ENCODE results near the gene EIF4ENIF1. TPM values are rescaled to one million over a fixed set of nuclear protein-coding genes. Genes with fewer than 3 reads are reported as not detected.

Gene EIF4ENIF1
- 13.4 and 15.6 TPM in 2 replicates for total RNA-seq

GRCh38 chr22:31489632-31490495 is at the start of gene EIF4ENIF1:
Gene EIF4ENIF1, minus strand, starts transcription at chr22:31489842. Its CDS starts 1,124 bp downstream, at chr22:31488718.
- H3K4me1 ChIP-seq (ENCODE audit: insufficient read depth, low read length): peaks cover 16% of the 10 kb centered on the region
- peak within 1 kb of the TSS; percentile 86 for H2AFZ ChIP-seq (ENCODE audit: low read length)
- H3K4me3 ChIP-seq (ENCODE audit: insufficient read depth, low read length): peak within 1 kb of the TSS; percentile 92
- H3K9me3 ChIP-seq (ENCODE audit: low read depth, low read length): no peaks in the 10 kb centered on the region
- no peaks in the 10 kb centered on the region for H3K27me3 ChIP-seq (ENCODE audit: insufficient read depth, low read length)
- H3K4me2 ChIP-seq (ENCODE audit: insufficient read depth, low read length): peak within 1 kb of the TSS; percentile 95
- H4K20me1 ChIP-seq (ENCODE audit: insufficient read depth, low read length): no peaks in the 10 kb centered on the region
- peak within 1 kb of the TSS; percentile 89 for H3K27ac ChIP-seq (ENCODE audit: low read depth, low read length)
- TF ChIP-seq CTCF (IDR thresholded peaks at IDR 0.05; ENCODE audit: extremely low read depth, low read depth, low read length): no peak
- H3K36me3 ChIP-seq (ENCODE audit: insufficient read depth, low read length): peaks cover 11% of the 10 kb centered on the region
- peak; percentile 99 for DNase-seq (ENCODE audit: insufficient read length, low spot score, missing footprints)
- peaks cover 43% of the 10 kb centered on the region for H3K79me2 ChIP-seq (ENCODE audit: insufficient read depth, low read length)

GRCh38 chr22:31538815-31539214 is 49.2 kb upstream of the EIF4ENIF1 start:
- Histone ChIP-seq H2AFZ (ENCODE audit: low read length) (no peak overlapping the region), H3K79me2 (ENCODE audit: insufficient read depth, low read length) (no peaks in the 10 kb centered on the region), H3K9me3 (ENCODE audit: low read depth, low read length) (no peaks in the 10 kb centered on the region), H3K4me2 (ENCODE audit: insufficient read depth, low read length) (no peak overlapping the region), H3K4me3 (ENCODE audit: insufficient read depth, low read length) (no peak overlapping the region), H3K4me1 (ENCODE audit: insufficient read depth, low read length) (no peaks in the 10 kb centered on the region), H3K27ac (ENCODE audit: low read depth, low read length) (no peak overlapping the region), H3K36me3 (ENCODE audit: insufficient read depth, low read length) (no peaks in the 10 kb centered on the region), H4K20me1 (ENCODE audit: insufficient read depth, low read length) (no peaks in the 10 kb centered on the region), H3K27me3 (ENCODE audit: insufficient read depth, low read length) (no peaks in the 10 kb centered on the region)
- TF ChIP-seq CTCF (IDR thresholded peaks at IDR 0.05; ENCODE audit: extremely low read depth, low read depth, low read length): no peak
- DNase-seq (ENCODE audit: insufficient read length, low spot score, missing footprints): no peak

- H3K27ac ChIP-seq (ENCODE audit: low read depth, low read length): no peak overlapping the region
- H3K9me3 ChIP-seq (ENCODE audit: low read depth, low read length): no peaks in the 10 kb centered on the region
- H3K4me1 ChIP-seq (ENCODE audit: insufficient read depth, low read length): no peaks in the 10 kb centered on the region
- no peak overlapping the region for H2AFZ ChIP-seq (ENCODE audit: low read length)
- no peak for TF ChIP-seq CTCF (IDR thresholded peaks at IDR 0.05; ENCODE audit: extremely low read depth, low read depth, low read length)
- H3K4me2 ChIP-seq (ENCODE audit: insufficient read depth, low read length): no peak overlapping the region
- H3K79me2 ChIP-seq (ENCODE audit: insufficient read depth, low read length): no peaks in the 10 kb centered on the region
- no peaks in the 10 kb centered on the region for H3K36me3 ChIP-seq (ENCODE audit: insufficient read depth, low read length)
- DNase-seq (ENCODE audit: insufficient read length, low spot score, missing footprints): no peak
- no peaks in the 10 kb centered on the region for H4K20me1 ChIP-seq (ENCODE audit: insufficient read depth, low read length)
- H3K4me3 ChIP-seq (ENCODE audit: insufficient read depth, low read length): no peak overlapping the region
- no peaks in the 10 kb centered on the region for H3K27me3 ChIP-seq (ENCODE audit: insufficient read depth, low read length)
These were observed 47.4 kb upstream of the EIF4ENIF1 start for GRCh38 chr22:31537019-31537535.

- DNase-seq (ENCODE audit: insufficient read length, low spot score, missing footprints): no peak
- H3K4me3 ChIP-seq (ENCODE audit: insufficient read depth, low read length): no peak overlapping the region
- H3K27me3 ChIP-seq (ENCODE audit: insufficient read depth, low read length): no peaks in the 10 kb centered on the region
- no peak overlapping the region for H3K4me2 ChIP-seq (ENCODE audit: insufficient read depth, low read length)
- H4K20me1 ChIP-seq (ENCODE audit: insufficient read depth, low read length): no peaks in the 10 kb centered on the region
- peaks cover 16% of the 10 kb centered on the region for H3K4me1 ChIP-seq (ENCODE audit: insufficient read depth, low read length)
- no peak for TF ChIP-seq CTCF (IDR thresholded peaks at IDR 0.05; ENCODE audit: extremely low read depth, low read depth, low read length)
- no peaks in the 10 kb centered on the region for H3K79me2 ChIP-seq (ENCODE audit: insufficient read depth, low read length)
- H2AFZ ChIP-seq (ENCODE audit: low read length): no peak overlapping the region
- no peak overlapping the region for H3K27ac ChIP-seq (ENCODE audit: low read depth, low read length)
- no peaks in the 10 kb centered on the region for H3K9me3 ChIP-seq (ENCODE audit: low read depth, low read length)
- H3K36me3 ChIP-seq (ENCODE audit: insufficient read depth, low read length): no peaks in the 10 kb centered on the region
These were observed 43.7 kb upstream of the EIF4ENIF1 start for GRCh38 chr22:31533374-31533773.
